HG03565 (cell line): ENCODE measurements around the gene CMTM8.

ENCODE experiments used
- ATAC-seq: cut with Tn5 transposase; IDR thresholded peaks from one replicate; pipeline ENCODE4 v1.9.1; 2021; ENCODE audit warnings: mild to moderate bottlenecking, moderate library complexity; ENCODE audit not compliant: unreplicated experiment

Gene CMTM8

GRCh38 chr3:32405711-32406323, 167.3 kb downstream of the CMTM8 start:
- no peak for ATAC-seq

DNA sequence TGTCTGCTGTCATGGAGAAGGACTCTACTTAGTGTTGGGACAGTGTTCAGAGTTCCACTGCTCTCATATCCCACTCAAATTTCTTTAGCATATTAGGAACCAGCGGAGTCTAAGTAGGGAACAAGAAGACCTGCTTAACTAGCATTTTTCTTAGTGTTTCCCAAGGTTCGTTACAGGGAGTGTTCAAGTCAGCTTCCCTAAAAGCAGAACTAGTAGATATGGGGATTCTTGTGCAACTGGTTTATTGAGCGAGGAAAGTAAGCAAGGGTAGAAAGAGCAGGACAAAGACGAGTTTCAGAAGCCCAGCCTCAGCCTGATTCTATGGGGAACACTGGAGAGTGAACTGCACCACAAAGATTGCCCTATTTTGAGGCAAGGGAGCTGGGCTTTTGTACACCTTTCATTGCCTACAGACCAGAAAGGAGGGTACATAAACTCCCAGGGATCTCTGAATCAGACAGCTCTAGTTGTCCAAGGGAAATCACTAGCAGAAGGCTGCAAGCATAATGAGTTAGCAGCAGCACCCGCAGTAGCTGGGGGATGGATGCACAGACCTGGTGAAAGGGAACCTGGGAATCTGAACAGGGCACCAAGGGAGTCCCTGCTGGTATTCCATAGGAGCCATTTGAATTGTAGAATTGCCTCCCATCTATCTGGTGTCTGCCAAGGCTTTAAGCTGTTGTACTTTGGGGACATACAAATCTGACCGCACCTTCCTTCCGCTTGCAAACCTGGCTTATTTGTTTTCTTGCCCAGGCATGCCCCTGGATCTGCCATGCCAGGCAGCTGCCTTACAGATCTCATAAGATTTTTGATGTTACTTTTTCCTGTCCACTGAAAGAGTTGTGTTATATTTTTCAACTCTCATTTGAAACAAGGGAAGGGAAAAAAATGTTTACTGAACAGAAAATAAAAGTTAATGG, 168.3 kb downstream of the CMTM8 start:
- ATAC-seq: no peak

GRCh38 chr3:32410367-32411246, 172.1 kb downstream of the CMTM8 start:
- no peak for ATAC-seq

GRCh38 chr3:32411442-32411841, 173.0 kb downstream of the CMTM8 start:
- no peak for ATAC-seq

GRCh38 chr3:32412887-32413286, 174.4 kb downstream of the CMTM8 start:
- ATAC-seq: no peak

DNA sequence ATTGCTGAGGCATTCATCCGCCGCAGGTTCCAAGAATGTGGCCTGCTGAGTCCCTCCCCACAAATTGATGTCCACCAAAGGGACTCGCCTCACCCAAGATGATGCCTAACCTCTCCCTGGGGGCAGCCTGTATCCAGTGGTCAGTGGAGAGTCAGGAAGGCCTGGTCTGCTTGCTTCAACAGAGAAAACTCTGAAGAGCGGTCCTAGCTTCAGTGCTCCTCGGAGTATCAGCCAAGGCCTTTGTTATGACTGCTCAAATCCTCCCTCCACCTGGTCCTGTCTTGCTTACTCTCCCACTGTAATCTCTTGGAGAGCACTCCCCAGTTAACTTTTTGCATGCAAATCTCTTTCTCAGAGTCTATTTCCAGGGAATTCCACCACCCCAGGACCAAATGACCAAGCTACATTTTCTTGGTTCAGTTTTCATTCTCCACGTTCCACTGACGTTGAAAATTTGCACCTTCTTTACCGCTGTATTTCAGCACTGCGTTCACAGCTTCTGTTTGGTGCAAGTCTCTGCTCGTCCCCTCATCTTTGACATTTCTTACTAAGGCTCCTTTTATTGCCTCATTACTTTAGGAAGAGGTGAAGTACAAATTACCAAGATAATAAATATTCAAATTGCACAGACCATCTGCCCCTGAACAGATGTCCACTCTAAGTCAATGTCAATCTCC, 175.5 kb downstream of the CMTM8 start:
- no peak for ATAC-seq

DNA sequence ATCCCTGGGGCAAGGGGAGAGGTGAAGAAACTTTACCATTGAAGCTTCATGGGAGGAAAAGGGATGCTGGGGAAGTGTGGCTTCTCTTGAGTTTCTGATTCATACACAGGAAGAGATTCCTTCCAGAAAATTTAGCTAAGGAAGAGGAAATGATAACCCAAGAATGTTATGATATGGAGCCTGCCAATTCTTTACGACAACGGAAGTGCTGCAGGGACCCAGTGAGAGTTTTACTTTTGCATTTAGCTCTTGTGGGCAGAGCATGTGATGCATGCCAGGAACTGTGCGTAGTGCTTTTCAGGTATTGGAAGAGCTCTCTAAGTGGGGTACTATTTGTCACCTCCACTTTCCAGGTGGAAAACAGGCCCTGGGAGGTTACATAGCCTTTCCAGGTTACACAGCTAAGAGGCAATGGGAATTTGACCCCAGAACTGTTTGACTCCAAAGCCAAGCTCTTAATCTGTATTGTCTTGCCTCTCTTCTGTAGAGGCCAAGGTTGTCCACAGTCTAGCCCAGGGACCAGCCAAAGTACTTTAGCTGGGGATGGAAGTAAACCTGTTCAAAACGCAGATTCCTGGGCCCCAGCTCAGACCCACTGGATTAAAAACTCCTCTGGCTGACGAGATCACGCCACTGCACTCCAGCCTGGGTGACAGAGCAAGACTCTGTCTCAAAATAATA, 176.2 kb downstream of the CMTM8 start:
- no peak for ATAC-seq

DNA sequence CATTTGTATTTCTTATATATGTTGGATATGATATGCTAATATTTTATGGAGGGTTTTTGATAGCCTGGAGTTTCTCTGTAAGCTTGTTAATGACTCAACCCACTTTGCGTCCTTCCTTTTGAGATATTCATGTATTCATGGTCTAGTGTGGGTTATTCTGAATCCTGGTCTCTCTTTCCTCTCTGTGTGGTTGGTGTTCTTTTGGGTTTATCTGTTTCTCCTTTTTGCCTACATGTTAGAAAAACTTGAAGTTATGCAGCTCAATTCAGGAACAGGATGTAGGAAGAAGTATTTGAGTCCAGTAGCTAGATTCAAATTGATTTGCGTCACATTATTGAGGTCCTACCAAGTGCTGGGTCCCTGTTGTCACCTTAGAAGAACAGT, 181.3 kb downstream of the CMTM8 start:
- ATAC-seq: no peak
